ENCODE measurements around the gene ARL6IP4.

GRCh38 chr12:122992386-122992785, 11.9 kb downstream of the ARL6IP4 start:
- TF ChIP-seq CTCF (conservative IDR thresholded peaks at IDR 0.05; ENCODE audit: low read depth, low read length) (no peak), EZH2 (IDR thresholded peaks at IDR 0.05; ENCODE audit: borderline replicate concordance, low read depth, low read length, poor library complexity, severe bottlenecking) (no peak)

All from A673 (cell line).